ENCODE measurements around the gene LAG3.

DNA sequence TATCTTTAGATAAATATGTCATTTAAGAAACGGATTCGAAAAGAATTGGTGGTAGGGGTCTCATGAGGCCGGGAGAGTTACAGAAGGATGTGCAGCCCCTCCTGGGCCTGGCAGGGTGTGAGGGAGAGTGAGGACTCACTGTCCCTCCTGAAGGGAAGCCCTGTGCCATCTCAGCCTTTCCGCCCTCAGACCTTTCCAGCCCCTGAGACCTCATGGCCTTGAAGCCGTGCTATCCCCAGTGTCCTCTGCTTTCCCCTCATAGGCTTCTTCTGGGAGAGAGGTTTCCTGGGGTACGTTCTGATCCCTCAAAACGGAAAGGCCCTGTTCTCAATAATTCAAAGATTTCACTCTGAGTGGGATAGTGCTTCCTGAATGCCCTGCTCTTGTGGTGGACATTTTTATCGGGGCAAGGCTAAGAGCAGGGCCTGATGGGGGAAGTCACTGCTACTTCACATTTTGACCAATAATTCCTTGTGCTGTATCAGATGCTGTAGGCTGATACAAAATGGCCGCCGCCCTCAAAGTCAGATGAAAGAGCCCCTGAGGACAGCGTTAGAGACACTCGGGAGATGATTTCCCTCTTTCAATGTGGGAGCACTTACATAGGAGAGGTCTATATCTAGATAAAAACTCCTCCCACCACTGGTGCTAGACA, 18.3 kb downstream of the LAG3 start:
- TF ChIP-seq, protein P1, sequence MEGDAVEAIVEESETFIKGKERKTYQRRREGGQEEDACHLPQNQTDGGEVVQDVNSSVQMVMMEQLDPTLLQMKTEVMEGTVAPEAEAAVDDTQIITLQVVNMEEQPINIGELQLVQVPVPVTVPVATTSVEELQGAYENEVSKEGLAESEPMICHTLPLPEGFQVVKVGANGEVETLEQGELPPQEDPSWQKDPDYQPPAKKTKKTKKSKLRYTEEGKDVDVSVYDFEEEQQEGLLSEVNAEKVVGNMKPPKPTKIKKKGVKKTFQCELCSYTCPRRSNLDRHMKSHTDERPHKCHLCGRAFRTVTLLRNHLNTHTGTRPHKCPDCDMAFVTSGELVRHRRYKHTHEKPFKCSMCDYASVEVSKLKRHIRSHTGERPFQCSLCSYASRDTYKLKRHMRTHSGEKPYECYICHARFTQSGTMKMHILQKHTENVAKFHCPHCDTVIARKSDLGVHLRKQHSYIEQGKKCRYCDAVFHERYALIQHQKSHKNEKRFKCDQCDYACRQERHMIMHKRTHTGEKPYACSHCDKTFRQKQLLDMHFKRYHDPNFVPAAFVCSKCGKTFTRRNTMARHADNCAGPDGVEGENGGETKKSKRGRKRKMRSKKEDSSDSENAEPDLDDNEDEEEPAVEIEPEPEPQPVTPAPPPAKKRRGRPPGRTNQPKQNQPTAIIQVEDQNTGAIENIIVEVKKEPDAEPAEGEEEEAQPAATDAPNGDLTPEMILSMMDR (IDR thresholded peaks at IDR 0.05), result no peak
- TF ChIP-seq ZFX (IDR thresholded peaks at IDR 0.05; ENCODE audit: borderline replicate concordance), result no peak
